Liver (tissue), 9 donors: ENCODE results near the gene DISP3. TPM values are rescaled to one million over a fixed set of nuclear protein-coding genes. Genes with fewer than 3 reads are reported as not detected.

Experiments used
- DNase-seq: peaks from one replicate; pipeline ENCODE4 v3.0.0-alpha.2; 2017; ENCODE audit warnings: low spot score
- H3K27ac ChIP-seq, 2 donors: one replicate each; pipeline ENCODE4 v1.7.0; 2013; ENCODE audit warnings: inconsistent platforms in 2 of 2, low read length in 2 of 2, control low read depth in 1 of 2, low read depth in 1 of 2, mild to moderate bottlenecking in 1 of 2
- H3K27me3 ChIP-seq, 4 donors: one replicate each; pipeline versions ENCODE4 v1.6.1 to v1.7.0; 2013; ENCODE audit warnings: low read length in 3 of 4, inconsistent platforms in 1 of 4, mild to moderate bottlenecking in 1 of 4, moderate library complexity in 1 of 4; ENCODE audit not compliant: control insufficient read depth in 4 of 4, insufficient read depth in 4 of 4
- H3K36me3 ChIP-seq, 4 donors: one replicate each; pipeline versions ENCODE4 v1.6.1 to v1.7.0; 2013; ENCODE audit warnings: low read length in 3 of 4, mild to moderate bottlenecking in 3 of 4, low read depth in 1 of 4, moderate library complexity in 1 of 4; ENCODE audit not compliant: control insufficient read depth in 4 of 4, insufficient read depth in 3 of 4
- H3K4me1 ChIP-seq, 4 donors: one replicate each; pipeline versions ENCODE4 v1.6.1 to v1.7.0; 2013; ENCODE audit warnings: low read length in 3 of 4, mild to moderate bottlenecking in 3 of 4, moderate library complexity in 1 of 4; ENCODE audit not compliant: control insufficient read depth in 4 of 4, insufficient read depth in 4 of 4
- H3K4me3 ChIP-seq, 3 donors: one replicate each; pipeline versions ENCODE4 v1.6.1 to v1.7.0; 2013; ENCODE audit warnings: low read length in 3 of 3, control low read depth in 1 of 3, low read depth in 1 of 3, mild to moderate bottlenecking in 1 of 3
- H3K9ac ChIP-seq, 2 donors: one replicate each; pipeline ENCODE4 v1.7.0; 2013; ENCODE audit warnings: low read length in 2 of 2, mild to moderate bottlenecking in 2 of 2, moderate library complexity in 2 of 2, control low read depth in 1 of 2, low read depth in 1 of 2
- H3K9me3 ChIP-seq, 4 donors: one replicate each; pipeline versions ENCODE4 v1.6.1 to v1.7.0; 2013; ENCODE audit warnings: low read length in 3 of 4; ENCODE audit not compliant: control insufficient read depth in 4 of 4
- CTCF ChIP-seq: fragments of 150-350 bp; IDR thresholded peaks from 2 replicates; pipeline ENCODE4 v1.5.1; 2017; ENCODE audit warnings: improper control_type of control experiment, low read depth, low read length; ENCODE audit not compliant: missing input control
- EGR1 ChIP-seq, 2 donors: IDR thresholded peaks; 2 replicates each; pipeline ENCODE4 v1.6.1; 2016 to 2018; ENCODE audit warnings: antibody characterized with exemption in 2 of 2, low read depth in 2 of 2
- FOXA1 ChIP-seq: IDR thresholded peaks from 2 replicates; pipeline ENCODE4 v1.6.1; 2016; ENCODE audit warnings: antibody characterized with exemption
- FOXA2 ChIP-seq: IDR thresholded peaks from 2 replicates; pipeline ENCODE4 v1.6.1; 2016; ENCODE audit warnings: antibody characterized with exemption
- HNF4A ChIP-seq, 2 donors: conservative IDR thresholded peaks; 2 replicates each; pipeline ENCODE4 v1.6.1; 2016; ENCODE audit warnings: antibody characterized with exemption in 2 of 2, mild to moderate bottlenecking in 2 of 2
- HNF4G ChIP-seq: IDR thresholded peaks from 2 replicates; pipeline ENCODE4 v1.6.1; 2016; ENCODE audit warnings: antibody characterized with exemption
- JUND ChIP-seq, 2 donors: IDR thresholded peaks; 2 replicates each; pipeline ENCODE4 v1.6.1; 2016; ENCODE audit warnings: antibody characterized with exemption in 2 of 2
- NR2F2 ChIP-seq: IDR thresholded peaks from 2 replicates; pipeline ENCODE4 v1.6.1; 2016; ENCODE audit warnings: antibody characterized with exemption
- RAD21 ChIP-seq, 2 donors: IDR thresholded peaks; 2 replicates each; pipeline ENCODE4 v1.6.1; 2016; ENCODE audit warnings: antibody characterized with exemption in 2 of 2, mild to moderate bottlenecking in 2 of 2
- SP1 ChIP-seq: IDR thresholded peaks from 2 replicates; pipeline ENCODE4 v1.6.1; 2018; ENCODE audit warnings: antibody characterized with exemption, mild to moderate bottlenecking
- TAF1 ChIP-seq: conservative IDR thresholded peaks from 2 replicates; pipeline ENCODE4 v1.6.1; 2016; ENCODE audit warnings: antibody characterized with exemption, mild to moderate bottlenecking
- YY1 ChIP-seq: IDR thresholded peaks from 2 replicates; pipeline ENCODE4 v1.6.1; 2016; ENCODE audit warnings: antibody characterized with exemption, mild to moderate bottlenecking
- WGBS: extraction: QIAGEN DNeasy Blood & Tissue Kit; methylation state at CpG from one replicate; pipeline ENCODE4 v1.1.7; 2013; 5-methylcytosine and 5-hydroxymethylcytosine counted together
- polyA plus RNA-seq, 2 donors: library from polyadenylated mRNA; stranded (reverse) in 1 of 2; unstranded in 1 of 2; fragments of 200-250 nt in 1 of 2; fragments of >200 nt in 1 of 2; fragmentation: Nextera tagmentation in 1 of 2; extraction: Ambion mirVana in 1 of 2; gene quantifications; one replicate each; pipeline versions ENCODE4 v1.2.1 to v1.2.3, GENCODE V29; 2013 to 2015
- total RNA-seq, 2 donors: library from RNA; depleted of rRNA; stranded (reverse); fragments of >200 nt; gene quantifications; one replicate each; pipeline ENCODE4 v1.2.3, GENCODE V29; 2014
- TF ChIP-seq, protein P1 (sequence below): IDR thresholded peaks from 2 replicates; pipeline ENCODE4 v1.6.1; 2016; ENCODE audit warnings: antibody characterized with exemption
- TF ChIP-seq, protein P2 (sequence below): IDR thresholded peaks from 2 replicates; pipeline ENCODE4 v1.6.1; 2016; ENCODE audit warnings: antibody characterized with exemption
- donor health status: healthy.
- donor health status: healthy.
- donor health status: healthy.
- donor health status: healthy.
- donor health status: healthy.

DISP3 gene
- total and polyA plus RNA-seq, 4 donors = 0.02 to 0.08 TPM; not detected in 2

- peaks cover 0 to 5% (median 0%) of the 10 kb centered on the region in 4 donors for H3K27me3 ChIP-seq
- no peak for DNase-seq
Observed at GRCh38 chr1:11540773-11541160, 61.8 kb downstream of the DISP3 start.

DNA sequence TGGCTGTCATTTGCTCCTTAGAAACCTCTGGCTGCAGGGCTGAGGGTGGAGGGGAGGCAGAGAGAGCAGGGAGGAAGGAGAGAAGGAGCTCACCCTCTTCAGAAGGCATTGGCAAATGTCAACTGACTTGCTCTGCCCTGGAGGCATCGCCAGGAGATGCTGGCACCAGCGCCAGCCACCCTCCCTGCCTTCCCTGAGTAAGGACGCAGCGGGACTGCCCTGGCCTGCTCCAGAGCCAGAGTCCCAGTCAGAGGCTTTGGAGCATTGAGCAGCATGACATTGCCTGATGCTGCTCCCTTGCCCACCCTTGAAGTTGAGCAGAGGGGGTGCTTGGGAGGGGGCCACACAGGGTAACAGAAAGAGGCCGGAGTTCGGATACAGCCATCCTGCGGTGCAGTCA, 62.3 kb downstream of the DISP3 start:
- H3K27me3 ChIP-seq = peaks cover 0 to 5% (median 0%) of the 10 kb centered on the region in 4 donors
- 86% methylated on average over 7 of the region's 7 CpGs for WGBS
- no peak overlapping the region for H3K9ac ChIP-seq
- H3K4me3 ChIP-seq = no peak overlapping the region
- H3K4me1 ChIP-seq = no peaks in the 10 kb centered on the region
- no peak overlapping the region for H3K27ac ChIP-seq
- DNase-seq = no peak
- no peak for TF ChIP-seq NR2F2
- H3K36me3 ChIP-seq = no peaks in the 10 kb centered on the region
- no peaks in the 10 kb centered on the region for H3K9me3 ChIP-seq

More at GRCh38 chr1:11540773-11541160, 61.8 kb downstream of the DISP3 start:
- 70% methylated on average over 12 of the region's 12 CpGs for WGBS
- no peak for TF ChIP-seq SP1
- TF ChIP-seq HNF4G = no peak
- TF ChIP-seq RAD21 (IDR thresholded peaks at IDR 0.05) = no peak
- TF ChIP-seq HNF4A (conservative IDR thresholded peaks at IDR 0.05) = no peak
- no peak for TF ChIP-seq FOXA2
- TF ChIP-seq, protein P1, sequence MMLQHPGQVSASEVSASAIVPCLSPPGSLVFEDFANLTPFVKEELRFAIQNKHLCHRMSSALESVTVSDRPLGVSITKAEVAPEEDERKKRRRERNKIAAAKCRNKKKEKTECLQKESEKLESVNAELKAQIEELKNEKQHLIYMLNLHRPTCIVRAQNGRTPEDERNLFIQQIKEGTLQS = no peak
- TF ChIP-seq, protein P2, sequence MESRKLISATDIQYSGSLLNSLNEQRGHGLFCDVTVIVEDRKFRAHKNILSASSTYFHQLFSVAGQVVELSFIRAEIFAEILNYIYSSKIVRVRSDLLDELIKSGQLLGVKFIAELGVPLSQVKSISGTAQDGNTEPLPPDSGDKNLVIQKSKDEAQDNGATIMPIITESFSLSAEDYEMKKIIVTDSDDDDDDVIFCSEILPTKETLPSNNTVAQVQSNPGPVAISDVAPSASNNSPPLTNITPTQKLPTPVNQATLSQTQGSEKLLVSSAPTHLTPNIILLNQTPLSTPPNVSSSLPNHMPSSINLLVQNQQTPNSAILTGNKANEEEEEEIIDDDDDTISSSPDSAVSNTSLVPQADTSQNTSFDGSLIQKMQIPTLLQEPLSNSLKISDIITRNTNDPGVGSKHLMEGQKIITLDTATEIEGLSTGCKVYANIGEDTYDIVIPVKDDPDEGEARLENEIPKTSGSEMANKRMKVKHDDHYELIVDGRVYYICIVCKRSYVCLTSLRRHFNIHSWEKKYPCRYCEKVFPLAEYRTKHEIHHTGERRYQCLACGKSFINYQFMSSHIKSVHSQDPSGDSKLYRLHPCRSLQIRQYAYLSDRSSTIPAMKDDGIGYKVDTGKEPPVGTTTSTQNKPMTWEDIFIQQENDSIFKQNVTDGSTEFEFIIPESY = no peak
- TF ChIP-seq NR2F2 = no peak
- no peak for TF ChIP-seq FOXA1
- no peak for TF ChIP-seq JUND (IDR thresholded peaks at IDR 0.05)
- Histone ChIP-seq H3K4me1 (no peaks in the 10 kb centered on the region), H3K9ac (no peak overlapping the region), H3K36me3 (no peaks in the 10 kb centered on the region), H3K27ac (no peak overlapping the region), H3K4me3 (no peak overlapping the region), H3K9me3 (no peaks in the 10 kb centered on the region)

- no peak overlapping the region for H3K27ac ChIP-seq
- TF ChIP-seq RAD21 (IDR thresholded peaks at IDR 0.05) (no peak), NR2F2 (no peak), FOXA2 (no peak), CTCF (no peak), EGR1 (IDR thresholded peaks at IDR 0.05; ENCODE audit: low read depth in 2 of 2) (no peak), TAF1 (no peak), YY1 (no peak)
Observed at GRCh38 chr1:11541956-11542355, 63.0 kb downstream of the DISP3 start.

More at GRCh38 chr1:11541956-11542355, 63.0 kb downstream of the DISP3 start:
- Histone ChIP-seq H3K27me3 (peaks cover 0 to 5% (median 0%) of the 10 kb centered on the region in 4 donors), H3K4me1 (no peaks in the 10 kb centered on the region), H3K9me3 (no peaks in the 10 kb centered on the region), H3K36me3 (no peaks in the 10 kb centered on the region), H3K9ac (no peak overlapping the region), H3K4me3 (no peak overlapping the region)
- DNase-seq = no peak
- 65% methylated on average over 7 of the region's 7 CpGs for WGBS
